Lower lobe of right lung (tissue), 2 donors: ENCODE results near the gene SARNP. TPM values are rescaled to one million over a fixed set of nuclear protein-coding genes. Genes with fewer than 3 reads are reported as not detected.
A peak's percentile ranks its signal among the peaks of the same experiment; 100 is the strongest.
"Not testable (repeated sequence)": the region's sequence is repeated elsewhere in the genome, so short reads cannot be mapped to it uniquely, and the experiment has no call there.

Experiments
- ATAC-seq, 2 donors: fragments of 200-7000 bp; cut with Tn5 transposase; one replicate each; pipeline ENCODE4 v1.9.1; 2020 to 2022; ENCODE audit warnings: mild to moderate bottlenecking in 2 of 2, moderate library complexity in 2 of 2
- DNase-seq: peaks from one replicate; pipeline ENCODE4 v3.0.0-alpha.2; 2020
- H3K27ac ChIP-seq: fragments of 200-600 bp; one replicate; pipeline ENCODE4 v1.8.0; 2022
- H3K27me3 ChIP-seq: fragments of 200-600 bp; one replicate; pipeline ENCODE4 v1.8.0; 2022; ENCODE audit warnings: low read depth
- H3K36me3 ChIP-seq: fragments of 200-600 bp; one replicate; pipeline ENCODE4 v1.8.0; 2022; ENCODE audit warnings: mild to moderate bottlenecking
- H3K4me1 ChIP-seq: fragments of 200-600 bp; one replicate; pipeline ENCODE4 v1.8.0; 2022
- H3K4me3 ChIP-seq: fragments of 200-600 bp; one replicate; pipeline ENCODE4 v1.8.0; 2022; ENCODE audit warnings: mild to moderate bottlenecking
- H3K9me3 ChIP-seq: fragments of 200-600 bp; one replicate; pipeline ENCODE4 v1.8.0; 2022
- CTCF ChIP-seq: fragments of 200-600 bp; IDR thresholded peaks from one replicate; pipeline ENCODE4 v1.8.0; 2022; ENCODE audit warnings: antibody characterized with exemption, mild to moderate bottlenecking
- intact Hi-C: fragments of 100-400 bp; cut with DNase I; formaldehyde crosslinking; loops from one replicate; pipeline ENCODE4 v1.11.0; 2022
- total RNA-seq: library from RNA; stranded (reverse); fragmentation: NEBNext Ultra II Directional; extraction: Animal tissue kit (Norgen Biotek cat#: 25700); gene quantifications from one replicate; pipeline ENCODE4 v1.2.1, GENCODE V29; 2021
- donor health status: DM: no; HTN: yes; CAD: no; lungs with severe emphysema.

SARNP gene
- total RNA-seq, 1 donor from 2014 or later: 40.1 TPM

GRCh38 chr12:55843431-55843830, 25.9 kb upstream of the SARNP start:
- ATAC-seq (no peak), DNase-seq (no peak)
- Histone ChIP-seq H3K27me3 (no peaks in the 10 kb centered on the region), H3K36me3 (no peaks in the 10 kb centered on the region), H3K4me1 (peaks cover 19% of the 10 kb centered on the region), H3K4me3 (no peak overlapping the region), H3K27ac (peak overlapping the region; percentile 66), H3K9me3 (no peaks in the 10 kb centered on the region)
- no peak for TF ChIP-seq CTCF
- intact Hi-C loops: no loop called here

GRCh38 chr12:55842681-55843429, 25.3 kb upstream of the SARNP start, which contains the start of gene MMP19:
MMP19 (minus strand) TSS chr12:55842936; CDS start chr12:55842830, 106 bp downstream.
- no peaks in the 10 kb centered on the region for H3K9me3 ChIP-seq
- ATAC-seq: peak; percentile 59 to 69
- H3K27ac ChIP-seq: peak within 1 kb of the TSS; percentile 66
- H3K27me3 ChIP-seq: no peaks in the 10 kb centered on the region
- no peak for TF ChIP-seq CTCF
- no peak for DNase-seq
- intact Hi-C loops: no loop called here
- H3K36me3 ChIP-seq: no peaks in the 10 kb centered on the region
- peak within 1 kb of the TSS; percentile 55 for H3K4me3 ChIP-seq
- peaks cover 17% of the 10 kb centered on the region for H3K4me1 ChIP-seq

- intact Hi-C loops: no loop called here
- H3K4me3 ChIP-seq: no peak overlapping the region
- H3K4me1 ChIP-seq: peaks cover 9% of the 10 kb centered on the region
- H3K9me3 ChIP-seq: no peaks in the 10 kb centered on the region
- H3K27me3 ChIP-seq: no peaks in the 10 kb centered on the region
- no peak overlapping the region for H3K27ac ChIP-seq
- DNase-seq (no peak), ATAC-seq (no peak)
- H3K36me3 ChIP-seq: peaks cover 6% of the 10 kb centered on the region
- no peak for TF ChIP-seq CTCF
Observed at GRCh38 chr12:55840581-55841351, 23.2 kb upstream of the SARNP start.

- H3K4me1 ChIP-seq: peaks cover 9% of the 10 kb centered on the region
- no peaks in the 10 kb centered on the region for H3K9me3 ChIP-seq
- TF ChIP-seq CTCF: no peak
- DNase-seq (no peak), ATAC-seq (peak in 1 of 2 donors; percentile 4)
- intact Hi-C loops: no loop called here
- H3K27ac ChIP-seq: no peak overlapping the region
- peaks cover 15% of the 10 kb centered on the region for H3K36me3 ChIP-seq
- H3K4me3 ChIP-seq: no peak overlapping the region
- no peaks in the 10 kb centered on the region for H3K27me3 ChIP-seq
Observed at GRCh38 chr12:55839345-55840140, 22.0 kb upstream of the SARNP start.

GRCh38 chr12:55838361-55838760, 20.8 kb upstream of the SARNP start:
- H3K27me3 ChIP-seq: no peaks in the 10 kb centered on the region
- DNase-seq: no peak
- intact Hi-C loops: no loop called here

GRCh38 chr12:55834400-55834799, 16.9 kb upstream of the SARNP start:
- H3K27ac ChIP-seq, ATAC-seq, H3K27me3 ChIP-seq, H3K9me3 ChIP-seq, H3K4me3 ChIP-seq, DNase-seq, intact Hi-C loops: not testable (repeated sequence)
- peaks cover 15% of the 10 kb centered on the region for H3K4me1 ChIP-seq
- peaks cover 20% of the 10 kb centered on the region for H3K36me3 ChIP-seq

More at GRCh38 chr12:55838361-55838760, 20.8 kb upstream of the SARNP start:
- Histone ChIP-seq H3K27ac (no peak overlapping the region), H3K9me3 (no peaks in the 10 kb centered on the region), H3K36me3 (peaks cover 16% of the 10 kb centered on the region), H3K4me1 (peaks cover 7% of the 10 kb centered on the region), H3K4me3 (no peak overlapping the region)
- no peak for TF ChIP-seq CTCF
- no peak for ATAC-seq
